K562 (cell line): ENCODE results near the gene PACS2. TPM values are rescaled to one million over a fixed set of nuclear protein-coding genes. Genes with fewer than 3 reads are reported as not detected.

Experiments
- ATAC-seq: fragments of 200-7000 bp; cut with Tn5 transposase; 3 replicates; pipeline ENCODE4 v1.9.1; 2020; ENCODE audit warnings: moderate library complexity
- BruUV-seq: library from RNA; stranded (reverse); fragments of 400-500 nt; replicated peaks from 2 replicates; lab custom pipeline; 2021; lab: Mats Ljungman, UMichigan
- CTCF ChIA-PET: fragments of 300-600 bp; formaldehyde crosslinking; extraction: SDS; loops from one replicate; lab custom pipeline; 2021; ENCODE audit warnings: low intra/inter-chr PET ratio; lab: Yijun Ruan, JAX
- POLR2A ChIA-PET: fragments of 300-600, 350-650 bp; sonication (Branson Sonifier 250); formaldehyde crosslinking; extraction: SDS; loops from one replicate; lab custom pipeline; 2021; ENCODE audit warnings: antibody characterized with exemption, inconsistent platforms; lab: Yijun Ruan, JAX
- DNase-seq, 4 experiments: peaks; one replicate each; pipeline versions ENCODE4 v3.0.0 to v3.0.0-alpha.2; 2011 to 2018; ENCODE audit warnings: low spot score in 3 of 4, mixed read lengths in 3 of 4; ENCODE audit errors: extremely low read depth in 1 of 4
- FAIRE-seq: peaks from 2 replicates; lab custom pipeline; 2011; peaks lifted over from hg19 to GRCh38; lab: Jason Lieb, UNC
- H2AFZ ChIP-seq: 2 replicates; pipeline ENCODE4 v1.6.0; 2011; ENCODE audit warnings: low read depth, low read length, control low read depth, inconsistent platforms
- H3K27ac ChIP-seq: fragments of 200-600 bp; 3 replicates; pipeline ENCODE4 v1.8.0; 2011; ENCODE audit warnings: low read depth, mild to moderate bottlenecking, control low read depth, inconsistent platforms, low read length, moderate library complexity, mixed read lengths; ENCODE audit errors: extremely low read depth
- H3K27me3 ChIP-seq, 2 experiments: fragments of 300-600 bp in 1 of 2; 2 replicates in 1 of 2; 3 replicates in 1 of 2; pipeline versions ENCODE4 v1.6.0 to v1.8.0; 2011; ENCODE audit warnings: inconsistent platforms in 2 of 2, low read length in 2 of 2, mild to moderate bottlenecking in 1 of 2, mixed read lengths in 1 of 2, moderate library complexity in 1 of 2; ENCODE audit not compliant: control insufficient read depth in 2 of 2, insufficient read depth in 2 of 2
- H3K36me3 ChIP-seq: fragments of 300-600 bp; 3 replicates; pipeline ENCODE4 v1.8.0; 2011; ENCODE audit warnings: mild to moderate bottlenecking, low read length, inconsistent platforms; ENCODE audit not compliant: control insufficient read depth, insufficient read depth
- H3K4me1 ChIP-seq, 2 experiments: fragments of 200-600 bp in 1 of 2; replicated peaks in 1 of 2; 2 replicates in 1 of 2; 3 replicates in 1 of 2; pipeline versions ENCODE4 v1.5.1 to v1.8.0; 2011; ENCODE audit warnings: inconsistent platforms in 2 of 2, low read length in 2 of 2, mild to moderate bottlenecking in 1 of 2, mixed read lengths in 1 of 2, moderate library complexity in 1 of 2; ENCODE audit not compliant: control insufficient read depth in 2 of 2, insufficient read depth in 2 of 2
- H3K4me2 ChIP-seq: 2 replicates; pipeline ENCODE4 v1.6.1; 2011; ENCODE audit warnings: low read length, control low read depth, inconsistent platforms, mixed read lengths; ENCODE audit not compliant: insufficient read depth
- H3K4me3 ChIP-seq: fragments of 200-600 bp; sonication (generic), shearing (Covaris generic); 2 replicates; pipeline ENCODE4 v1.5.1; 2016; ENCODE audit warnings: control low read depth, inconsistent platforms
- H3K79me2 ChIP-seq: fragments of 200-600 bp; 3 replicates; pipeline ENCODE4 v1.8.0; 2011; ENCODE audit warnings: low read length, inconsistent platforms; ENCODE audit not compliant: control insufficient read depth, insufficient read depth
- H3K9ac ChIP-seq, 2 experiments: 2 replicates each; pipeline versions ENCODE4 v1.6.0 to v1.6.1; 2011; ENCODE audit warnings: low read depth in 2 of 2, low read length in 2 of 2, control low read depth in 1 of 2, inconsistent platforms in 1 of 2, mild to moderate bottlenecking in 1 of 2, mixed read lengths in 1 of 2; ENCODE audit not compliant: insufficient read depth in 1 of 2
- H3K9me1 ChIP-seq: one replicate; pipeline ENCODE4 v1.6.0; 2011; ENCODE audit warnings: inconsistent platforms, mild to moderate bottlenecking, low read length, moderate library complexity; ENCODE audit not compliant: control insufficient read depth, insufficient read depth
- H3K9me3 ChIP-seq: replicated peaks from 2 replicates; pipeline ENCODE4 v1.5.1; 2011; ENCODE audit warnings: low read depth, low read length, inconsistent platforms; ENCODE audit not compliant: control insufficient read depth, insufficient read depth
- H4K20me1 ChIP-seq: replicated peaks from 2 replicates; pipeline ENCODE4 v1.6.1; 2011; ENCODE audit warnings: low read length, inconsistent platforms, mixed read lengths; ENCODE audit not compliant: control insufficient read depth, insufficient read depth
- CHD1 ChIP-seq: fragments of 200-600 bp; sonication (generic); IDR thresholded peaks from one replicate; pipeline ENCODE4 v1.6.1; 2012; ENCODE audit warnings: mild to moderate bottlenecking, moderate library complexity, low read length, inconsistent platforms
- CTBP1 ChIP-seq: fragments of 450-650 bp; IDR thresholded peaks from 2 replicates; pipeline ENCODE4 v1.6.1; 2016; ENCODE audit warnings: borderline replicate concordance
- HIVEP1 ChIP-seq: fragments of 250-450 bp; sonication (Bioruptor Pico); IDR thresholded peaks from 2 replicates; pipeline ENCODE4 v1.4.0; 2020; ENCODE audit warnings: mild to moderate bottlenecking
- HMG20A ChIP-seq: fragments of 450-650 bp; formaldehyde crosslinking; conservative IDR thresholded peaks from 2 replicates; pipeline ENCODE4 v1.4.0; 2020; ENCODE audit warnings: mild to moderate bottlenecking, mixed read lengths
- IFI16 ChIP-seq: fragments of 250-450 bp; sonication (Bioruptor Pico); IDR thresholded peaks from 2 replicates; pipeline ENCODE4 v2.1.2; 2022; ENCODE audit warnings: mild to moderate bottlenecking, inconsistent platforms
- RAD21 ChIP-seq, 2 experiments: fragments of 250-450 bp in 1 of 2; fragments of 450-650 bp in 1 of 2; sonication (Bioruptor Pico) in 1 of 2; formaldehyde crosslinking in 1 of 2; IDR thresholded peaks in 1 of 2; conservative IDR thresholded peaks in 1 of 2; 2 replicates each; pipeline versions ENCODE4 v1.4.0 to v1.8.0; 2020 to 2022; ENCODE audit warnings: mild to moderate bottlenecking in 2 of 2, moderate library complexity in 1 of 2
- RREB1 ChIP-seq: fragments of 250-450 bp; sonication (Bioruptor Pico); IDR thresholded peaks from 2 replicates; pipeline ENCODE4 v1.4.0; 2020
- SUPT5H ChIP-seq: fragments of 450-650 bp; IDR thresholded peaks from 2 replicates; pipeline ENCODE4 v1.6.1; 2016
- ZBTB17 ChIP-seq: fragments of 450-650 bp; formaldehyde crosslinking; IDR thresholded peaks from 2 replicates; pipeline ENCODE4 v1.4.0; 2020; ENCODE audit warnings: mild to moderate bottlenecking
- WGBS: fragments of 100-300 bp; shearing (Covaris generic); methylation state at CpG from one replicate; pipeline ENCODE4 v1.1.6; 2016; ENCODE audit warnings: low coverage, mixed read lengths; ENCODE audit not compliant: insufficient coverage; ENCODE audit errors: missing lambda C conversion rate; 5-methylcytosine and 5-hydroxymethylcytosine counted together
- in situ Hi-C: fragments of 300-500 bp; cut with MboI; formaldehyde crosslinking; loops from 4 replicates; pipeline ENCODE4 v1.15.0; 2018; ENCODE audit warnings: inconsistent platforms, mixed read lengths
- intact Hi-C: fragments of 100-400 bp; cut with micrococcal nuclease; formaldehyde crosslinking; loops from 2 replicates; pipeline ENCODE4 v1.14.2; 2022
- polyA plus RNA-seq, 8 experiments: library from polyadenylated mRNA; depleted of rRNA in 4 of 8; stranded (reverse) in 5 of 8; unstranded in 3 of 8; fragments of >200 nt; fragmentation: Nextera tagmentation in 2 of 8; fragmentation: Illumina TruSeq in 1 of 8; extraction: Ambion mirVana in 2 of 8; extraction: Trizol in 1 of 8; gene quantifications; 2 replicates each; pipeline versions ENCODE4 v1.2.1 to v1.2.3, GENCODE V29; 2011 to 2014; ENCODE audit warnings: inconsistent platforms in 1 of 8, missing spikeins in 1 of 8
- total RNA-seq, 7 experiments: library from RNA; depleted of rRNA in 6 of 7; stranded (reverse); fragments of >200 nt in 6 of 7; fragmentation: Illumina TruSeq in 2 of 7; extraction: Trizol in 2 of 7; gene quantifications; 2 replicates each; pipeline versions ENCODE4 v1.2.1 to v1.2.3, GENCODE V29; 2011 to 2021; ENCODE audit warnings: low replicate concordance in 1 of 7

PACS2 gene
- total and polyA plus RNA-seq, 9 of the 15 experiments (the other 6 are each of a cell fraction or from before 2014, with no cell fraction given): 0.11 to 20.8 (median 9.9) TPM

- Histone ChIP-seq H4K20me1 (0 out of 2 replicates have a peak, but pooled peaks cover under 1% of the 10 kb centered on the region), H3K27me3 (no peaks in the 10 kb centered on the region), H3K9me1 (no peaks in the 10 kb centered on the region), H3K4me2 (no peak overlapping the region), H3K79me2 (no peaks in the 10 kb centered on the region), H3K4me1 (peaks cover 3 to 23% of the 10 kb centered on the region in 2 experiments; a peak in 4 of 5 replicates), H3K27ac (no peak overlapping the region), H3K36me3 (no peaks in the 10 kb centered on the region), H3K4me3 (no peak overlapping the region), H3K9me3 (no peaks in the 10 kb centered on the region), H2AFZ (no peak overlapping the region), H3K9ac (no peak overlapping the region)
- POLR2A ChIA-PET: no interaction called here
- no peak for ATAC-seq
- CTCF ChIA-PET: interaction anchor here (0.6 kb wide), 1 partner anchor 912 kb away, joined by 3 read pairs; no protein-coding TSS in a partner anchor
- no TSS peak for BruUV-seq
- in situ Hi-C loops: loop anchor here (10.0 kb wide), 1 partner anchor 260 kb away; no protein-coding TSS in a partner anchor
- no peak for DNase-seq
- intact Hi-C loops: no loop called here
- TF ChIP-seq RAD21 (CRISPR knock-in tag; conservative IDR thresholded peaks at IDR 0.05 in 1 of 2, IDR thresholded peaks at IDR 0.05 in 1 of 2) (no peak), HIVEP1 (no peak)
- no peak for FAIRE-seq
- 67% methylated on average over 20 of the region's 27 CpGs for WGBS
Measured at GRCh38 chr14:105355049-105355575, 40.6 kb downstream of the PACS2 start.

DNA sequence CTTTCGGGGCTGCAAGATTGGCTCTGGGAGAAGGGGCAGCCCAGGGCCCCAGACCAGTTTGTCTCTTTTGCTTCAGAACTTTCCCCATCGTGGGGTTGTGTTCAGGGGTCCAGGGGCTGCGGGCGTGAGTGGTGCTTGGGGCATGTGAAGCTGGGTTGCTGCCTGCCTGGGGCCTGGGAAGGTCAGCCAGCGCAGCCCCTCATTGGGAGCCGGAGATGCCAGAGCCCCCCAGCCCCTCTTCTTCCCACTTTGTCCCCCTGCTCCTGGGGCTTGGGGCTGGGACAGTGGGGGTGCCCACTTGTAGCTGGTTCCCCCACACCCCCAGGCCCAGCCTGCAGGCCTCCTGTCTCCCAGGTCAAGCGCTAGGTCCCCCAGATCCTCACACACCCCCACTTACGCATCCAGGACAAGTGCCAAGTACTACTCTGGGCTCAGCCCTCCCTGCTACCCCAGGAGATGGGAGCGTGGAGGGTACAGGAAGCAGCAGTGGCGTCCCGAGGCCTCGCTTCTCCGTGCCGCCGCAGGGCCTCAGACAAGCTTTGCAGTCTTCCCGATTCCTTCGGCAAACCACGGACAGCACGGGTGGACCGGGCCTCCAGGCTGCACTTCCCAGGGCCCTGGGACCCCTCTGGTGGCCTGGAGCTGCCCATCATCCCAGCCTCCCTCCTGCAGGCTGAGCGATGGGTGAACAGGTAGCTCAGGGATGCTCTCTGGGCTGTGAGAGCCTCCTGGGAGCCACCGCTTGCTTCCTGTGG is 41.5 kb downstream of the PACS2 start:
- H3K27ac ChIP-seq: no peak overlapping the region
- no peaks in the 10 kb centered on the region for H3K79me2 ChIP-seq
- ATAC-seq (no peak), FAIRE-seq (no peak), DNase-seq (no peak)
- peaks cover 3 to 14% of the 10 kb centered on the region in 2 experiments; a peak in 4 of 5 replicates for H3K4me1 ChIP-seq
- BruUV-seq: no TSS peak
- H3K4me3 ChIP-seq: no peak overlapping the region
- H3K9ac ChIP-seq: no peak overlapping the region
- TF ChIP-seq HMG20A (CRISPR knock-in tag): no peak
- TF ChIP-seq RREB1: no peak
- TF ChIP-seq ZBTB17 (CRISPR knock-in tag): no peak
- TF ChIP-seq IFI16 (CRISPR knock-in tag): no peak
- no peak for TF ChIP-seq CTBP1
- TF ChIP-seq SUPT5H: no peak
- TF ChIP-seq CHD1: no peak
- in situ Hi-C loops: loop anchor here (10.0 kb wide), 1 partner anchor 261 kb away; no protein-coding TSS in a partner anchor
- H3K4me2 ChIP-seq: no peak overlapping the region
- H2AFZ ChIP-seq: no peak overlapping the region
- H4K20me1 ChIP-seq: no peaks in the 10 kb centered on the region
- ChIA-PET CTCF (no interaction called here), POLR2A (no interaction called here)
- H3K36me3 ChIP-seq: no peaks in the 10 kb centered on the region
- no peaks in the 10 kb centered on the region for H3K9me3 ChIP-seq
- no peaks in the 10 kb centered on the region for H3K9me1 ChIP-seq
- intact Hi-C loops: no loop called here
- no peaks in the 10 kb centered on the region for H3K27me3 ChIP-seq
- 68% methylated on average over 12 of the region's 22 CpGs for WGBS
